Stimulated activated CD8-positive, alpha-beta memory T cell treated with anti-CD3 and anti-CD28 coated beads, Interleukin-12 subunit alpha, Interleukin-12 subunit beta, amount 100 ng/mL, for 24 hours (primary cell): ENCODE measurements around the gene SHB.

Experiments
- DNase-seq: peaks from one replicate; pipeline ENCODE4 v3.0.0-alpha.2; 2020; ENCODE audit errors: extremely low read depth

Gene SHB

GRCh38 chr9:37953206-37953774, 115.7 kb downstream of the SHB start:
- DNase-seq, result no peak

- DNase-seq, result no peak
Measured at GRCh38 chr9:37952731-37953130, 116.3 kb downstream of the SHB start.

- DNase-seq, result no peak
Measured at GRCh38 chr9:37951671-37952449, 117.2 kb downstream of the SHB start.

- DNase-seq, result no peak
Measured at GRCh38 chr9:37950561-37950960, 118.5 kb downstream of the SHB start.

- DNase-seq, result no peak
Measured at GRCh38 chr9:37949576-37949975, 119.5 kb downstream of the SHB start.

GRCh38 chr9:37948417-37948980, 120.5 kb downstream of the SHB start:
- no peak for DNase-seq

- DNase-seq, result no peak
Measured at GRCh38 chr9:37947977-37948376, 121.0 kb downstream of the SHB start.

GRCh38 chr9:37947471-37947870, 121.6 kb downstream of the SHB start:
- DNase-seq, result no peak

- no peak for DNase-seq
Measured at GRCh38 chr9:37946971-37947370, 122.1 kb downstream of the SHB start.

GRCh38 chr9:37946041-37946440, 123.0 kb downstream of the SHB start:
- DNase-seq, result no peak

- no peak for DNase-seq
Measured at GRCh38 chr9:37944671-37945481, 124.2 kb downstream of the SHB start.

GRCh38 chr9:37944266-37944650, 124.8 kb downstream of the SHB start:
- no peak for DNase-seq

GRCh38 chr9:37943345-37944265, 125.4 kb downstream of the SHB start:
- DNase-seq, result no peak

- no peak for DNase-seq
Measured at GRCh38 chr9:37942621-37943344, 126.2 kb downstream of the SHB start.

GRCh38 chr9:37941253-37941652, 127.8 kb downstream of the SHB start:
- no peak for DNase-seq

GRCh38 chr9:37939575-37940095, 129.4 kb downstream of the SHB start:
- DNase-seq, result no peak

GRCh38 chr9:37938121-37938891, 130.7 kb downstream of the SHB start:
- DNase-seq, result no peak

GRCh38 chr9:37937366-37937765, 131.7 kb downstream of the SHB start:
- no peak for DNase-seq

GRCh38 chr9:37936965-37937364, 132.1 kb downstream of the SHB start:
- no peak for DNase-seq

- DNase-seq, result no peak
Measured at GRCh38 chr9:37936376-37936775, 132.7 kb downstream of the SHB start.
